Uterus (tissue), 4 donors: ENCODE data around the gene DHX34. TPM values are rescaled to one million over a fixed set of nuclear protein-coding genes. Genes with fewer than 3 reads are reported as not detected.

Source experiments
- DNase-seq, 2 donors: peaks; one replicate each; pipeline ENCODE4 v3.0.0-alpha.2; 2019 to 2020
- H3K27ac ChIP-seq, 2 donors: fragments of 200-600 bp; sonication (generic); 1 replicate in 1 of 2; 2 replicates in 1 of 2; pipeline ENCODE4 v1.5.1; 2016 to 2018
- H3K27me3 ChIP-seq, 2 donors: fragments of 200-600 bp; sonication (generic); one replicate each; pipeline ENCODE4 v1.5.1; 2018 to 2019; ENCODE audit warnings: control low read depth in 1 of 2
- H3K36me3 ChIP-seq, 2 donors: fragments of 200-600 bp; sonication (generic); one replicate each; pipeline ENCODE4 v1.5.1; 2019; ENCODE audit warnings: control low read depth in 1 of 2
- H3K4me1 ChIP-seq, 2 donors: fragments of 200-600 bp; sonication (generic); one replicate each; pipeline ENCODE4 v1.5.1; 2018 to 2019; ENCODE audit warnings: control low read depth in 1 of 2
- H3K4me3 ChIP-seq, 2 donors: fragments of 200-600 bp; sonication (generic); 1 replicate in 1 of 2; 2 replicates in 1 of 2; pipeline ENCODE4 v1.5.1; 2018 to 2019; ENCODE audit warnings: mild to moderate bottlenecking in 1 of 2
- H3K9me3 ChIP-seq, 2 donors: fragments of 200-600 bp; sonication (generic); one replicate each; pipeline ENCODE4 v1.5.1; 2019; ENCODE audit warnings: control low read depth in 1 of 2
- POLR2A ChIP-seq, 2 donors: fragments of 450-650 bp; IDR thresholded peaks; one replicate each; pipeline ENCODE4 v1.6.1; 2016; ENCODE audit warnings: antibody characterized with exemption in 2 of 2, mild to moderate bottlenecking in 1 of 2, moderate library complexity in 1 of 2
- intact Hi-C: fragments of 100-400 bp; cut with DNase I; formaldehyde crosslinking; loops from one replicate; pipeline ENCODE4 v1.15.1; 2023; ENCODE audit warnings: low total_unique reads
- total RNA-seq, 4 donors: library from RNA; depleted of rRNA in 3 of 4; stranded (reverse); fragments of >200 nt in 3 of 4; gene quantifications; one replicate each; pipeline versions ENCODE4 v1.1.0 to v1.2.4, GENCODE V29; 2014 to 2023
- TF ChIP-seq, protein P1 (sequence below), 4 experiments: fragments of 200-600 bp in 2 of 4; fragments of 450-650 bp in 2 of 4; sonication (generic) in 2 of 4; IDR thresholded peaks; one replicate each; pipeline ENCODE4 v1.5.1; 2016 to 2019; ENCODE audit warnings: antibody characterized with exemption in 4 of 4, mild to moderate bottlenecking in 2 of 4, moderate library complexity in 1 of 4
- donor health status: DM: yes; HTN: yes; CAD: no.

The DHX34 gene
- total RNA-seq, 4 donors from 2014 or later: 11.5 to 17.3 (median 15.8) TPM

DNA sequence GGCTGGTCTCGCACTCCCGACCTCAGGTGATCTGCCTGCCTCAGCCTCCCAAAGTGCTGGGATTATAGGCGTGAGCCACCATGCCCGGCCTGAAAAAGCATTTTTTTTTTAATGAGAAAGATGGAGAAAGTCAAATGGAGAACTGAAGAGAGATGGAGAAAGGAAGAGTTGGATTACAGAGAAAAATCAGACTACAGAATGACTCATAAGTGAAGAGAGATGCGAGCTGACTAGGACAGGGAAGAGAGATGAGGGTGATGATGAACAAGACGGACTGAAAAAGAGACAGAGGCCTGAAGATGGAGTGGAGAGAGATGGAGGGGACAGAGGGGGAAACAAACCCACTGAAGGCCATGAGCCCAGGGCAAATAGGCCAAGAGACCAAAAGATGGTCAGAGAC is 1.5 kb downstream of the DHX34 start:
- Histone ChIP-seq H3K4me1 (peaks cover 0 to 10% of the 10 kb centered on the region in 2 donors), H3K4me3 (no peak overlapping the region), H3K27me3 (no peaks in the 10 kb centered on the region), H3K27ac (no peak overlapping the region), H3K9me3 (no peaks in the 10 kb centered on the region), H3K36me3 (no peaks in the 10 kb centered on the region)
- TF ChIP-seq, protein P1, sequence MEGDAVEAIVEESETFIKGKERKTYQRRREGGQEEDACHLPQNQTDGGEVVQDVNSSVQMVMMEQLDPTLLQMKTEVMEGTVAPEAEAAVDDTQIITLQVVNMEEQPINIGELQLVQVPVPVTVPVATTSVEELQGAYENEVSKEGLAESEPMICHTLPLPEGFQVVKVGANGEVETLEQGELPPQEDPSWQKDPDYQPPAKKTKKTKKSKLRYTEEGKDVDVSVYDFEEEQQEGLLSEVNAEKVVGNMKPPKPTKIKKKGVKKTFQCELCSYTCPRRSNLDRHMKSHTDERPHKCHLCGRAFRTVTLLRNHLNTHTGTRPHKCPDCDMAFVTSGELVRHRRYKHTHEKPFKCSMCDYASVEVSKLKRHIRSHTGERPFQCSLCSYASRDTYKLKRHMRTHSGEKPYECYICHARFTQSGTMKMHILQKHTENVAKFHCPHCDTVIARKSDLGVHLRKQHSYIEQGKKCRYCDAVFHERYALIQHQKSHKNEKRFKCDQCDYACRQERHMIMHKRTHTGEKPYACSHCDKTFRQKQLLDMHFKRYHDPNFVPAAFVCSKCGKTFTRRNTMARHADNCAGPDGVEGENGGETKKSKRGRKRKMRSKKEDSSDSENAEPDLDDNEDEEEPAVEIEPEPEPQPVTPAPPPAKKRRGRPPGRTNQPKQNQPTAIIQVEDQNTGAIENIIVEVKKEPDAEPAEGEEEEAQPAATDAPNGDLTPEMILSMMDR (IDR thresholded peaks at IDR 0.05): no peak
- TF ChIP-seq POLR2A (IDR thresholded peaks at IDR 0.05): no peak
- no peak for DNase-seq
- intact Hi-C loops: no loop called here

DNA sequence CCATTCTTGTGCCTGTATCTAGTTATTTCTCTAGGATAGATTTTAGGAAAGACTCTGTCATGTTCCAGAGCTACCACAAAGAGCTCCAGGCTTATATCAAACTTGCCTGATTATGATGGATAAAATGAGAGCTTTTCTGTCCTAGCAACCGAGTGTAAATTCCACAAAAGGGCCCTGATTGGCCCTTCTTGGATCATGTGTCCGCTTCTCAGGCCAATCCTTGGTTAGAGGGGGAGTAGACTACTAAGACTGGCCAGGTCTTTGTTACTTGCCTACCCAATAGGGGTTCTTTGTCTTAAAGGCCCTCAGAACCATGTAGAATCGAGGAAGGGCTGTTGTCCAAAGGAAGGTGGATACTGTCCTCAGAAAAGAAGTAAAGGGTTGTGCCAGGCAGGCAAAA is 2.4 kb downstream of the DHX34 start:
- TF ChIP-seq POLR2A (IDR thresholded peaks at IDR 0.05): no peak
- TF ChIP-seq, protein P1 (IDR thresholded peaks at IDR 0.05): no peak

DNA sequence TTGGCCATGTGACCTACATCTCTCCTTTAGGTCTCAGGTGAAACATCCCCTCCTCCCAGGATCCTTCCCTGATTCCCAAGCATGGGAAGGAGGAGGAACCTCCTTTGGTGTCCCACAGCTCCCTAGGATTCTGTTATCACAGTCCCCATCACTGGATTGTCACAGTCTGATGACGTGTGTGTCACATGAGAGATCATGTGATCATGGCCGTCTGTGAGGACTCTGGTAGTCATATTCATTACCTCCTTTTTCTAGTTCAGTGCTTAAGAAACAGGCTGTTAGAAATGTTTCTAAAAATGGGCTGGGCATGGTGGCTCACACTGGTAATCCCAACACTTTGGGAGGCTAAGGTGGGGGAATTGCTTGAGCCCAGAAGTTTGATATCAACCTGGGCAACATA is 3.0 kb downstream of the DHX34 start:
- Histone ChIP-seq H3K36me3 (no peaks in the 10 kb centered on the region), H3K27me3 (no peaks in the 10 kb centered on the region), H3K27ac (no peak overlapping the region), H3K4me1 (peaks cover 0 to 10% of the 10 kb centered on the region in 2 donors), H3K9me3 (no peaks in the 10 kb centered on the region), H3K4me3 (no peak overlapping the region)
- no peak for TF ChIP-seq POLR2A (IDR thresholded peaks at IDR 0.05)
- TF ChIP-seq, protein P1 (IDR thresholded peaks at IDR 0.05): no peak
- DNase-seq: no peak
- intact Hi-C loops: no loop called here

More for the DNA sequence above, 2.4 kb downstream of the DHX34 start:
- Histone ChIP-seq H3K27ac (no peak overlapping the region), H3K36me3 (no peaks in the 10 kb centered on the region), H3K4me1 (peaks cover 0 to 10% of the 10 kb centered on the region in 2 donors), H3K4me3 (no peak overlapping the region), H3K9me3 (no peaks in the 10 kb centered on the region), H3K27me3 (no peaks in the 10 kb centered on the region)
- intact Hi-C loops: no loop called here
- DNase-seq: no peak

DNA sequence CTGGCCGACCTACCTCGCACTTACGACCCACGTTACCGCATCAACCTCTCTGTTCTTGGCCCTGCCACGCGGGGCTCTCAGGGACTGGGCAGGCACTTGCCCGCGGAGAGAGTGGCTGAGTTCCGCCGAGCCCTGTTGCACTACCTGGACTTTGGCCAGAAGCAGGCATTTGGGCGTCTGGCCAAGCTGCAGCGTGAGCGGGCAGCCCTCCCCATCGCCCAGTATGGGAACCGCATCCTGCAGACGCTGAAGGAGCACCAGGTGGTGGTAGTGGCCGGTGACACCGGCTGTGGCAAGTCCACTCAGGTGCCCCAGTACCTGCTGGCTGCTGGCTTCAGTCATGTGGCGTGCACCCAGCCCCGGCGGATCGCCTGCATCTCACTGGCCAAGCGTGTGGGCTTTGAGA is 4.2 kb downstream of the DHX34 start:
- Histone ChIP-seq H3K9me3 (no peaks in the 10 kb centered on the region), H3K4me3 (no peak overlapping the region), H3K36me3 (no peaks in the 10 kb centered on the region), H3K27me3 (no peaks in the 10 kb centered on the region), H3K27ac (no peak overlapping the region), H3K4me1 (peaks cover 0 to 10% of the 10 kb centered on the region in 2 donors)
- intact Hi-C loops: no loop called here
- DNase-seq: no peak
- no peak for TF ChIP-seq POLR2A (IDR thresholded peaks at IDR 0.05)
- TF ChIP-seq, protein P1 (IDR thresholded peaks at IDR 0.05): no peak

DNA sequence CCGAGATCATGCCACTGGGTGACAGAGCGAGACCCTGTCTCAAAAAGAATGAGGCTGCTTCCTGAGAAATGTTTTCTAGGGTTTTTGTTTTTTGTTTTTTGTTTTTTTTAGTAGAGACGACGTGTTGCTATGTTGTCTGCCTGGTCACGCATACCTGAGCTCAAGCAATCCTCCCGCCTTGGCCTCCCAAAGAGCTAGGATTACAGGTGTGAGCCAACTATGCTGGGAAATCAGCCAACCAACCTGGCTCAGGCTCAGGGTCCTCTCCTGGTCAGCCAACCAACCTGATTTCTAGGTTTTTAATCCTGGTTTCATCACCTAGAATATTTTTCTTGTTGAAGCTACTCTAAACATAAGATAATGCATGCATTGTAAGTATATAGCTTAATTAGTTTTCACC is 7.8 kb downstream of the DHX34 start:
- Histone ChIP-seq H3K9me3 (no peaks in the 10 kb centered on the region), H3K27me3 (no peaks in the 10 kb centered on the region), H3K4me1 (no peaks in the 10 kb centered on the region), H3K4me3 (no peak overlapping the region), H3K36me3 (no peaks in the 10 kb centered on the region), H3K27ac (no peak overlapping the region)
- no peak for DNase-seq
- TF ChIP-seq POLR2A (IDR thresholded peaks at IDR 0.05): no peak
- intact Hi-C loops: no loop called here
